Breast epithelium (tissue), 3 donors: ENCODE results near the gene IDUA.

Experiments used
- CTCF ChIP-seq, 3 donors: fragments of 450-650 bp; IDR thresholded peaks; one replicate each; pipeline ENCODE4 v1.5.1; 2016 to 2017; ENCODE audit warnings: antibody characterized with exemption in 3 of 3, mild to moderate bottlenecking in 3 of 3, moderate library complexity in 3 of 3
- POLR2A ChIP-seq: fragments of 450-650 bp; IDR thresholded peaks from one replicate; pipeline ENCODE4 v1.6.1; 2016; ENCODE audit warnings: antibody characterized with exemption, mild to moderate bottlenecking, moderate library complexity

DNA sequence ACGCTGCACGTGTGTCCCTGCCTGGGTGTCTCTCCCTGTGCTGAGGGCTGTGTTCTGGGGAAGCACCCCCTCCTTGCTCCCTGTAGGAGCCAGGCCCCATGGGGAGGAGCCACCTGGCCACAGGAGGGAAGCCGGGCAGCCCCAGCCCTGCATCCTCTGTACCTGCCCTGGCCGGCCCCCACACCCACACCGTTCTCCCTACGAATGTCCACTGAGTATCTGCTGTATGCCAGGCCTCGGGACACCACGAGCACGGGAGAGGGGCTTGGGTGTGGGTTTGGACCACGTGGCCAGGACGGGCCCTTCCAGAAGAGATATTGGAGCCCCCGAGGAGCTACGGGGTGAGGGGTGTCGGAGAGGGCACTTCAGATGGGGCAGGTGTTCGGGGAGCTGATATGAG lies 30.9 kb downstream of the IDUA start:
- TF ChIP-seq CTCF (IDR thresholded peaks at IDR 0.05) (no peak), POLR2A (no peak)
